Neural progenitor cell (in vitro differentiated cells): ENCODE measurements around the gene ABCB6.

Experiments
- CTCF ChIP-seq: fragments of 200-600 bp; sonication (generic); IDR thresholded peaks from 2 replicates; pipeline ENCODE4 v1.5.1; 2017; ENCODE audit warnings: antibody characterized with exemption, mild to moderate bottlenecking
- EZH2 ChIP-seq: fragments of 200-600 bp; sonication (generic); IDR thresholded peaks from 2 replicates; pipeline ENCODE4 v1.6.1; 2017; ENCODE audit warnings: antibody characterized with exemption, mild to moderate bottlenecking, moderate library complexity

DNA sequence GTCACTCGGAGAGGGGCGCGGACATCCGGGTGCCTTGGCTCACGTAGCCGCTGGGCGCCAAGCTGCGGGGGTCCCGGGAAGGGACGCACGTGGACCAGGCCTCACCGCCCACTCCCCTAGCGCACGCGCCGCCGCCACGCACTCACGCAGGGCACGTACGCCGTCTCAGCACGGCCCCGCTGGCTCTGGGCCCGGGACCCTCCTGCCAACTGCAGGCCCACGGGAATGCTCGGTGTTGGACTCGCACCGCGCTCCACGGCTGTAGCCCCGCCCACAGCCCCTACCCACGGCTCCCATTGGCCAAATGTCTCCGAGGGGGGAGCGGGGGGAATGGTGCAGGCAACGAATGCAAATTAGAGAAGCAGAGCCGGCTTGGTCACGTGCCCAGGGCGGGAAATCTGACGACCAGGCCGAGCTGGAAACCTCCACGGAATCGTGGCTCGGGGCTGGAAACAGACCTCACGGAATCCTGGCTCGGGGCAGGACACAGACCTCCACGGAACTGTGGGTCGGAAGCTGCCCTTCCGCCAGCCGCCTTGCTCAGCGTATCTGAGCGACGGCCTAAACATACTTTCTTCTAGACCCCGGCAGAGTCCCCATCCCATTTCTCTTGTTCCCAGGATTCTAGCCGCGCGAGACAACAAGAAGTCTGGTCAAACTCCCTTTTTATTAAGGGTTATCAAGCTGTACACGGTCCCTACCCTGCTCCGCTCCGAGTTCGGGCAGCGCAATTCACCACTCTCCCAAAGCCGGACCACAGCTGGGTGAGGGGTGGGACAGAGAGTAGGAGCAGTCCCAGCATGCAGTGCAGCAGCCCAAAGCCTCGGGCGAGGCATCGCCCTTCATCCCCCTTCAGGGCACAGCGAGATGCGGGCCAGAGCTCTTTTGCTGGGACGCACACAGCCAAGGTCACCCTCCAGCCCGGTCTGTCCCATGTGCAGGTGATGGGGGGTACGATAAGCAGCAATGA is at the start of gene ABCB6:
- no peak for TF ChIP-seq CTCF
- TF ChIP-seq EZH2: no peak
